OCI-LY7 (cell line): ENCODE results near the gene DNER.

Source experiments
- CTCF ChIP-seq: fragments of 200-600 bp; sonication (generic); conservative IDR thresholded peaks from 2 replicates; pipeline ENCODE4 v1.5.1; 2014; ENCODE audit warnings: mild to moderate bottlenecking, antibody characterized with exemption, low read length, moderate library complexity, mixed read lengths
- EZH2phosphoT487 ChIP-seq: fragments of 200-600 bp; sonication (generic); IDR thresholded peaks from 2 replicates; pipeline ENCODE4 v1.6.1; 2018; ENCODE audit warnings: low read depth, borderline replicate concordance, mild to moderate bottlenecking, mixed run types, antibody characterized with exemption, low read length, moderate library complexity, mixed read lengths

- no peak for TF ChIP-seq CTCF
- no peak for TF ChIP-seq EZH2phosphoT487
Observed at GRCh38 chr2:229485857-229486256, 228.5 kb downstream of the DNER start.
